Measurements from ENCODE around the gene NCEH1.

Gene NCEH1

DNA sequence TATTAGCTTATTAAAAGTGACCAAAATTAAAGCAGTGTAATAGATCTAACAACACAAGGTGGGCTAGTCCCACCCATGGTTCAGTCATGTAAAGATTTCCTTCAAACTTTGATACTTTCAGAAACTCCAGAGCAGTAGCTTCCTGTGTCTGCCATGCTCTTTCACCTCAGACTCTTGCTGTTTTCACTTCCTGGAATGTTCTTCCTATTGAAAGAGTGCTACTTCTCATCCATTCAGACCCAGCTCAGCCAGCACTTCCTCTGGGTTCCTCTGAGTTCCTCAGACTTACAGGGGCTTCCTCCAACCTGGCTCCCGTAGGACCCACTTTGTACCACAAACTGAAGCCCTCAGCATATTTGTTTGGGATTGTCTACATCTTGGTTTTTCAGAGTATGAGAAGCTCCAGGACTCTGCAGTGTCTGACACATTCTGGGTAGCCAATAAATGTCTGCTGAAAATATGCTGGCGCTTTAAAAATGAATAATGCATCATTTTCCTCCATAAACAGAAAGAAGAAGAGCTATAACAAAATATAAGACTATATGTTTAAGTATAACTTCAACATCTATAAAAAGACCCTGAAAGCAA, 18.0 kb downstream of the NCEH1 start:
- DNase-seq (ENCODE audit: low read depth): peak; percentile 32
- TF ChIP-seq, protein P1, sequence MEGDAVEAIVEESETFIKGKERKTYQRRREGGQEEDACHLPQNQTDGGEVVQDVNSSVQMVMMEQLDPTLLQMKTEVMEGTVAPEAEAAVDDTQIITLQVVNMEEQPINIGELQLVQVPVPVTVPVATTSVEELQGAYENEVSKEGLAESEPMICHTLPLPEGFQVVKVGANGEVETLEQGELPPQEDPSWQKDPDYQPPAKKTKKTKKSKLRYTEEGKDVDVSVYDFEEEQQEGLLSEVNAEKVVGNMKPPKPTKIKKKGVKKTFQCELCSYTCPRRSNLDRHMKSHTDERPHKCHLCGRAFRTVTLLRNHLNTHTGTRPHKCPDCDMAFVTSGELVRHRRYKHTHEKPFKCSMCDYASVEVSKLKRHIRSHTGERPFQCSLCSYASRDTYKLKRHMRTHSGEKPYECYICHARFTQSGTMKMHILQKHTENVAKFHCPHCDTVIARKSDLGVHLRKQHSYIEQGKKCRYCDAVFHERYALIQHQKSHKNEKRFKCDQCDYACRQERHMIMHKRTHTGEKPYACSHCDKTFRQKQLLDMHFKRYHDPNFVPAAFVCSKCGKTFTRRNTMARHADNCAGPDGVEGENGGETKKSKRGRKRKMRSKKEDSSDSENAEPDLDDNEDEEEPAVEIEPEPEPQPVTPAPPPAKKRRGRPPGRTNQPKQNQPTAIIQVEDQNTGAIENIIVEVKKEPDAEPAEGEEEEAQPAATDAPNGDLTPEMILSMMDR (IDR thresholded peaks at IDR 0.05; ENCODE audit: low read depth, low read length): no peak
- TF ChIP-seq, protein P2, sequence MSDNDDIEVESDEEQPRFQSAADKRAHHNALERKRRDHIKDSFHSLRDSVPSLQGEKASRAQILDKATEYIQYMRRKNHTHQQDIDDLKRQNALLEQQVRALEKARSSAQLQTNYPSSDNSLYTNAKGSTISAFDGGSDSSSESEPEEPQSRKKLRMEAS (IDR thresholded peaks at IDR 0.05; ENCODE audit: low read depth, low read length): no peak
- TF ChIP-seq MYC (IDR thresholded peaks at IDR 0.05; ENCODE audit: low read depth, low read length): no peak
- TF ChIP-seq POLR2A (IDR thresholded peaks at IDR 0.05; ENCODE audit: extremely low read depth, insufficient read length): no peak
- H3K4me3 ChIP-seq (ENCODE audit: low read depth, low read length): no peak overlapping the region

DNA sequence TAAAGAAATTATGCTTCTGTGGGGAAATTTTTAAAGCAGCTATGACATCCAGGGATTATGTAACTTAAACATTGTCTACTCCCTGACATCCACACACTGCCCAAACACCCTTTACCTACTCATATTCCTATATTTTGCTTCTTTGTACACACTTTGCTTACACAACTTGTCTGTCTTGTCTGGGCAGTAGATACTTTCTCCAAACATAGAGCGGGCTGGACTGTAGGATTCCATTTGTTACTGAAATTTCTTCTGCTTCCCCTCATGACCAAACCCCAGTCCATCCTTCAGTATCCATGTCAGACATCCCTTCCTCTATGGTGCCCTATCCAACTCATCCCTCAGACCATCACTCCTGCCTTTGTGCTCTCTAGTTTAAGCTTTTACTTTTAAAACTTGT, 19.9 kb downstream of the NCEH1 start:
- no peak for TF ChIP-seq POLR2A (IDR thresholded peaks at IDR 0.05; ENCODE audit: extremely low read depth, insufficient read length)
- no peak for TF ChIP-seq MYC (IDR thresholded peaks at IDR 0.05; ENCODE audit: low read depth, low read length)
- TF ChIP-seq, protein P2 (IDR thresholded peaks at IDR 0.05; ENCODE audit: low read depth, low read length): no peak
- TF ChIP-seq, protein P1 (IDR thresholded peaks at IDR 0.05; ENCODE audit: low read depth, low read length): no peak
- no peak overlapping the region for H3K4me3 ChIP-seq (ENCODE audit: low read depth, low read length)
- DNase-seq (ENCODE audit: low read depth): no peak

DNA sequence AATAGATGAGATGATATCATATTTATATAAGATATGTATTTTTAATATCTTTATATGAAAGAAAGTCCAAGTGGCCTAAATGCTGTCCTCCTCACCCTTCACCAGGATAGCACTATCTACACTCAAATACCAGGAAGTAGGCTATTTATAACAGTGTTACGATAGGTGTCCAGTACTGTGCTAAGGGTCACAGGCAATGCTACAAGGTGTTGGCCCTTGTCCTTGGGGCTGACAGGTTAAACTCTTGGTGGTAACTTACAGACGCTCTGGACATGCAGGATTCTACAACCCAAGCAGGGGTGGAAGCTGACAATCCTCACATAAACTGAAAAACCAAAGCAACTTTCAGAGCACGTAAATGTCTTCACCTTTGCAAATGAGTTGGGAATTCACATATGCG, 22.3 kb downstream of the NCEH1 start:
- H3K4me3 ChIP-seq (ENCODE audit: low read depth, low read length): no peak overlapping the region
- TF ChIP-seq, protein P2 (IDR thresholded peaks at IDR 0.05; ENCODE audit: low read depth, low read length): no peak
- TF ChIP-seq, protein P1 (IDR thresholded peaks at IDR 0.05; ENCODE audit: low read depth, low read length): no peak
- TF ChIP-seq POLR2A (IDR thresholded peaks at IDR 0.05; ENCODE audit: extremely low read depth, insufficient read length) (no peak), MYC (IDR thresholded peaks at IDR 0.05; ENCODE audit: low read depth, low read length) (no peak)
- no peak for DNase-seq (ENCODE audit: low read depth)

DNA sequence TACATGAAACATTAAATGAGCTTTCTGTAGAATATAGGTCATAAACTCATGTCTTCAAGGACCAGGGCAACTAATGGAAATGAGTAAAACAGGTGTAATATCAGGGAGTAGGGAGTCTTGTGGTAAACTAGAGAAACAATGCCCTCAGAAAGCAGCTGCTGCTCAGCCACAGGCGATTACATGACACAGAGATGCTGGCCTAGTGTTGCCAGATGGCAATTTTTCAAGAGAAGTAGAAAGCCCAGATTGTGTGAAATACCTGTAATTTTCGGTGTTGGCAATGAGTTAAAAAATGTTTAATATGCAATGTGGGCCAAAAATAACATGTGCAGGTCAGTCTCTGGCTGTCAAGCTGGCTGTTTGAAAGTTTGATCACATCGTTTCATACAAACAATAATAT, 23.4 kb downstream of the NCEH1 start:
- no peak for DNase-seq (ENCODE audit: low read depth)
- TF ChIP-seq MYC (IDR thresholded peaks at IDR 0.05; ENCODE audit: low read depth, low read length) (no peak), POLR2A (IDR thresholded peaks at IDR 0.05; ENCODE audit: extremely low read depth, insufficient read length) (no peak)
- TF ChIP-seq, protein P1 (IDR thresholded peaks at IDR 0.05; ENCODE audit: low read depth, low read length): no peak
- TF ChIP-seq, protein P2 (IDR thresholded peaks at IDR 0.05; ENCODE audit: low read depth, low read length): no peak
- H3K4me3 ChIP-seq (ENCODE audit: low read depth, low read length): no peak overlapping the region

DNA sequence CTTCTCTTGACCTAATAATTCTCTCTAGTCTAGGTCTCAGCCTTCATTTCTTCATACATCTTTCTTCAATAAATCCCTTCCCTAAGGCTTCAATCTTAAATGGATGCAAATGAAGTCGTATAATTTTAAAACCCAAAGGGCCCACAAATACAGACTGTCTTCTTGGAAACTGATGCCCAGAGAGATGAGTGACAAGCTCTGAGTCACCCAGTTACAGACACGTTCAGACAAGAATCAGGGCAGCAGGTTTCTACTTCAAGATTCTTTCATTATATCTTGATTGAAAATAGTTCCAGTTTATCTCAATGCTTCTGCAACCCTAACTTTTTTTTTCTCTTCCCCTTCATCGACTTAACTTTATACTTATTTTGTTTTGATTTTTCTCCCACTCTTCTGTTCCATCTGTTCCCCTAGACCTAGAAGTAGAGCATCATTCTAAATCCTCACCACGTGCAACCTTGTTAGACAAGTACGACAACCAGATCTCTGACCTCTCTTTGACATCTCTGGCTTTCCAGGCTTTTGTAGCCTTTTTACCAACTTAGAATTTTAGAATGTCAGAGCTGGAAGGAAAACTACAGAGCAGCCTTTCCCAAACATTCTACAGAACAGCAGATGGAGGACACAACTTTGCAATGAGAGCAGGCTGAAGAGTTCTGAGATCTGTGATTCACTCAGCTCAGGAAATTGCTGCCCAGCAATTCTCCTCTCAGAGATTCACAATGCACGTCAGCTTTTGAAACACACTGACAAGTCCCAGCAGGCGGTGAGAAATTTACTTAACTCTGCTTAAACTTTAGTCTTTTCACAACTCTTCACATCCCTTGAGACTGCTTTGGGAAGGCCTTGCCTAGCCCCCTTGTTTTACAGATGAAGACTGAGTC, 25.3 kb downstream of the NCEH1 start:
- TF ChIP-seq POLR2A (IDR thresholded peaks at IDR 0.05; ENCODE audit: extremely low read depth, insufficient read length) (no peak), MYC (IDR thresholded peaks at IDR 0.05; ENCODE audit: low read depth, low read length) (no peak)
- TF ChIP-seq, protein P2 (IDR thresholded peaks at IDR 0.05; ENCODE audit: low read depth, low read length): no peak
- TF ChIP-seq, protein P1 (IDR thresholded peaks at IDR 0.05; ENCODE audit: low read depth, low read length): no peak
- DNase-seq (ENCODE audit: low read depth): no peak
- H3K4me3 ChIP-seq (ENCODE audit: low read depth, low read length): no peak overlapping the region
